Osteoblast (primary cell): ENCODE data around the gene SSRP1. TPM values are rescaled to one million over a fixed set of nuclear protein-coding genes. Genes with fewer than 3 reads are reported as not detected.

Experiments used
- DNase-seq: peaks from one replicate; pipeline ENCODE4 v3.0.0; 2011; ENCODE audit warnings: low spot score, mixed read lengths; ENCODE audit not compliant: insufficient read length; ENCODE audit errors: missing footprints
- H2AFZ ChIP-seq: 2 replicates; pipeline ENCODE4 v1.6.0; 2011; ENCODE audit warnings: mild to moderate bottlenecking, low read length
- H3K27ac ChIP-seq: 2 replicates; pipeline ENCODE4 v1.5.1; 2011; ENCODE audit warnings: mild to moderate bottlenecking, low read depth, low read length, moderate library complexity
- H3K27me3 ChIP-seq: 2 replicates; pipeline ENCODE4 v1.6.0; 2012; ENCODE audit warnings: mild to moderate bottlenecking, control low read depth, inconsistent platforms, low read length, moderate library complexity; ENCODE audit not compliant: insufficient read depth
- H3K36me3 ChIP-seq: 2 replicates; pipeline ENCODE4 v1.5.1; 2011; ENCODE audit warnings: mild to moderate bottlenecking, low read length, control low read depth, moderate library complexity; ENCODE audit not compliant: insufficient read depth
- H3K4me1 ChIP-seq: 2 replicates; pipeline ENCODE4 v1.5.1; 2011; ENCODE audit warnings: mild to moderate bottlenecking, low read length, control low read depth, moderate library complexity; ENCODE audit not compliant: insufficient read depth
- H3K4me2 ChIP-seq: 2 replicates; pipeline ENCODE4 v1.6.0; 2011; ENCODE audit warnings: mild to moderate bottlenecking, low read length; ENCODE audit not compliant: insufficient read depth
- H3K4me3 ChIP-seq: fragments of 200-600 bp; sonication (generic); 3 replicates; pipeline ENCODE4 v1.5.1; 2012; ENCODE audit warnings: mild to moderate bottlenecking, low read length, inconsistent platforms; ENCODE audit not compliant: insufficient read depth
- H3K79me2 ChIP-seq: 2 replicates; pipeline ENCODE4 v1.6.0; 2012; ENCODE audit warnings: mild to moderate bottlenecking, low read length, control low read depth, inconsistent platforms; ENCODE audit not compliant: insufficient read depth
- H3K9me3 ChIP-seq: 2 replicates; pipeline ENCODE4 v1.5.1; 2011; ENCODE audit warnings: low read depth, low read length, control low read depth
- H4K20me1 ChIP-seq: 2 replicates; pipeline ENCODE4 v1.6.0; 2012; ENCODE audit warnings: mild to moderate bottlenecking, low read length, control low read depth; ENCODE audit not compliant: insufficient read depth
- total RNA-seq: library from RNA; depleted of rRNA; stranded (reverse); fragments of >200 nt; gene quantifications from 2 replicates; pipeline ENCODE4 v1.2.3, GENCODE V29; 2012
- TF ChIP-seq, protein P1 (sequence below): IDR thresholded peaks from 2 replicates; pipeline ENCODE4 v1.5.1; 2011; ENCODE audit warnings: mild to moderate bottlenecking, low read depth, low read length, moderate library complexity; ENCODE audit errors: extremely low read depth

Gene SSRP1
- total RNA-seq, 1 donor = 55.4 TPM

DNA sequence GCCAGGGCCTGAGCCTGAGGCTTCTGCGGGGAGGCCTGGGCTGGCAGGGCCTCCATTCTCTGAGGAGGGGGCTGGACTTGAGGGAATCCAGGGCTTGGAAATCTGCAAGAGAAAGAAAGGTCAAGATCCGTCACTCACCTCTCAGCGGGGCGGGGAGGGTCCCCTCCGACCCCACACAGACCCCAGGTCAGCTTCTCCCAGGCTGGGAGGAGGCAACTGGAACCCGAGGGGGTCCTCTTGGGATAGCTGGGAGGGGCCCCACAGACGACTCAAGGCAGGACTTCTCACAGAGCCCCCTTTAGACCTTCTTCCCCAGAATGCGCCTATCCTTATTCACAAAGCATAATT lies 21.9 kb downstream of the SSRP1 start:
- TF ChIP-seq, protein P1, sequence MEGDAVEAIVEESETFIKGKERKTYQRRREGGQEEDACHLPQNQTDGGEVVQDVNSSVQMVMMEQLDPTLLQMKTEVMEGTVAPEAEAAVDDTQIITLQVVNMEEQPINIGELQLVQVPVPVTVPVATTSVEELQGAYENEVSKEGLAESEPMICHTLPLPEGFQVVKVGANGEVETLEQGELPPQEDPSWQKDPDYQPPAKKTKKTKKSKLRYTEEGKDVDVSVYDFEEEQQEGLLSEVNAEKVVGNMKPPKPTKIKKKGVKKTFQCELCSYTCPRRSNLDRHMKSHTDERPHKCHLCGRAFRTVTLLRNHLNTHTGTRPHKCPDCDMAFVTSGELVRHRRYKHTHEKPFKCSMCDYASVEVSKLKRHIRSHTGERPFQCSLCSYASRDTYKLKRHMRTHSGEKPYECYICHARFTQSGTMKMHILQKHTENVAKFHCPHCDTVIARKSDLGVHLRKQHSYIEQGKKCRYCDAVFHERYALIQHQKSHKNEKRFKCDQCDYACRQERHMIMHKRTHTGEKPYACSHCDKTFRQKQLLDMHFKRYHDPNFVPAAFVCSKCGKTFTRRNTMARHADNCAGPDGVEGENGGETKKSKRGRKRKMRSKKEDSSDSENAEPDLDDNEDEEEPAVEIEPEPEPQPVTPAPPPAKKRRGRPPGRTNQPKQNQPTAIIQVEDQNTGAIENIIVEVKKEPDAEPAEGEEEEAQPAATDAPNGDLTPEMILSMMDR = no peak
- Histone ChIP-seq H3K9me3 (no peaks in the 10 kb centered on the region), H3K36me3 (peaks cover 88% of the 10 kb centered on the region), H2AFZ (no peak overlapping the region), H3K27ac (no peak overlapping the region), H3K4me1 (peaks cover 25% of the 10 kb centered on the region), H3K27me3 (no peaks in the 10 kb centered on the region), H4K20me1 (peaks cover 64% of the 10 kb centered on the region), H3K4me3 (no peak overlapping the region), H3K79me2 (peaks cover 62% of the 10 kb centered on the region), H3K4me2 (no peak overlapping the region)
- peak; percentile 15 for DNase-seq

DNA sequence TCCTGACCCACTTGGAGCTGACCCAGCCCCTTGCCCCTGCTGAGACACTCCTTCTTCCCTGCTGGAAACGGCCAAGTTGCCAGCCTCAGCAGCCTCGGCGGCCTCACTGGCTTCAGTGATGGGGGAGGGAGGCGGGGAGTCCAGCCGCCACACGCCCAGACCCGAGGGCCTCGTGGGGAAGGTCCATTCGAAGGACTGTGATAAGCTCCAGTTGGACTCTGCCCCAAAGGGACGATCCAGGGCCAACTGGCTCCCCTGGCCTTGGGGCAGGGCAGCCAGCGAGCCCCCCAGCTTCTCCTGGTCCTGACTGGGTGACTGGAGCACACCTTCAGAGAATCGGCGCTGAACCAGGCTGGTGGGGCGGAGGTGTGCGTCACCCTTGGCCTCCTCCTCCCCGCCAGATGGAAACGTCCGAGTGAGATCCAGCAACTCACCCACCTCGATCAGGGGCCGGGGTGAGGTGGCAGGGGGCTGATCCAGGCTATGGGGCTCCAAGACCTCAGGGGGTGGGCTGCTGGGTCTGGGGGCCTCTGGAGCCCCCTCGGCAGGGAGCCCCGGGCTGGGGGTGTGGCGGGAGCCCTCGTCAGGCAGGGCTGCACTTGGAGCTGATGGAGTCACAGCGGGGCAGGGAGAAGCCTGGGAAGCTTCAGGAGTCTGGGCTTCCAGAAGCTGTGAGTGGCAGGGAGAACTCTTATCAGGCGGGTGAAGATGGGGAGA lies 22.5 kb downstream of the SSRP1 start:
- peaks cover 24% of the 10 kb centered on the region for H3K4me1 ChIP-seq
- peaks cover 88% of the 10 kb centered on the region for H3K36me3 ChIP-seq
- no peaks in the 10 kb centered on the region for H3K27me3 ChIP-seq
- TF ChIP-seq, protein P1 = no peak
- H4K20me1 ChIP-seq = peaks cover 65% of the 10 kb centered on the region
- H3K4me2 ChIP-seq = no peak overlapping the region
- H3K9me3 ChIP-seq = no peaks in the 10 kb centered on the region
- H3K79me2 ChIP-seq = peaks cover 63% of the 10 kb centered on the region
- H3K27ac ChIP-seq = no peak overlapping the region
- no peak overlapping the region for H2AFZ ChIP-seq
- no peak overlapping the region for H3K4me3 ChIP-seq
- DNase-seq = peak; percentile 64

DNA sequence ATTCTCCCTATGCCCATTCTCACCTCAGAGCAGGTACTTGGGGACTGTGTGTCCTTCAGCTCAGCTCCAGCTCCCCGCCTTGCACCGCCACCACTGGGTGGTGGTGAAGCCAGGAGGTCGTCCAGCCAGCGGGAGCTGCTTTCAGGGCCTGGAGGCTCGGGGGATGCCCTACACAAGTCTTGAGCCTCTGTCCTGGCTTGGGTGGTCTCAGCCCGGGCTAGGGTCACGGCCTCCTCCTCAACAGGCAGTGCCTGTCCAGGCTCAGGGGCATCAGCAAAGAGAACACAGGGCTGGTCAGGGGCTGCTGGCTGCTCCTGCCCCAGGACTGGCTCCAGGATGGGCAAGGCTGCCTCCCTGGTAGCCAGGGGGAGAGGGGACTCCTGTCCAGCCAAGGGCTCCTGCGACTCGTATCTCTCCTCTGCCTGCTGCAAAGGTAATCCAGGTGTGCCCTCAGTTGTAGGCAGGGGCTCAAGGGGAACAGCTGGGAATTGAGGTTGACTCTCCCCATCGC lies 23.1 kb downstream of the SSRP1 start:
- TF ChIP-seq, protein P1 = no peak
- H3K27ac ChIP-seq = no peak overlapping the region
- H3K36me3 ChIP-seq = peaks cover 88% of the 10 kb centered on the region
- H2AFZ ChIP-seq = no peak overlapping the region
- H3K4me3 ChIP-seq = no peak overlapping the region
- no peak overlapping the region for H3K4me2 ChIP-seq
- peaks cover 21% of the 10 kb centered on the region for H3K4me1 ChIP-seq
- no peaks in the 10 kb centered on the region for H3K27me3 ChIP-seq
- H4K20me1 ChIP-seq = peaks cover 65% of the 10 kb centered on the region
- H3K79me2 ChIP-seq = peaks cover 63% of the 10 kb centered on the region
- H3K9me3 ChIP-seq = no peaks in the 10 kb centered on the region
- peak; percentile 75 for DNase-seq

DNA sequence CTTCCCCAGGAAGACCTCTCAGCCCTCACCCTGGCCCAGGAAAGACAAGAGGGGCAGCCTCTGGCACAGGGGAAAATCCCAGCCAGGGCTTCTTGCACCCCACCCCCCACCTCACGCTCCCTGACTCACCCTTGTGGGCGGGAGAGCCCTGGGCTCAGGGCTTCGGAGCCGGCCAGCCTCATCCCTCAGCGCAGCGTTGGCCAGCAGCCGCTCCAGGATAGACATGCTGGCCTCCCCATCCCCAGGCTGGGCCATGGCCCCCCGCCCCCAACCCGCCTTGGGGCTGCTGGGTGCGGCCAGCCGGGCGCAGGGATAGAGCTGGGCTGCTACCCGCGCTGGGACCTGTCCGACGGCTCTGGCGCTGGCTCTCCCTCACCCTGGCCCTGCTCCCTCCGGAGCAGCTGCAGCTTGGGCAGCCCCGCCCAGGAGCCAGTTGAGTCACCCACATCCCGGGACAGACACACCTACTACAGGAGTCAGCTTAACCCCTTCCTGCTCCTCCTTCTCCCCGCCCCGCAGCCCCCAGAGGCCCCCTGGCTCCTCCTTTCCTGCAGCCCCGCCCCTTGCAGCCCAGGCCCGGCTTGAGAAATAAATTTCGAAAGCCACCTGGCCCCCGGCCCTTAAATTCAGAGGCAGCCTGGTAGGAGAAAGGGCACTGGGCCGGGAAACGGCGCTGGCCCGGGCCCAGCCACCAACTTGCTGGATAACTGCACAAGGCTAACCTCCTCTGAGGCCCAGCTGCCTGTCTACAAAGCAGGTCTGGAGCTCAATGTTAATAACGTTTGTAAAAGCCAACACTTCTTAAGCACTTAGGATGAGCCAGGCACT lies 24.4 kb downstream of the SSRP1 start:
- DNase-seq = peak; percentile 100
- Histone ChIP-seq H3K79me2 (peaks cover 62% of the 10 kb centered on the region), H3K27me3 (no peaks in the 10 kb centered on the region), H3K27ac (peak overlapping the region; percentile 87), H3K4me1 (peaks cover 23% of the 10 kb centered on the region), H3K4me3 (peak overlapping the region; percentile 70), H3K9me3 (no peaks in the 10 kb centered on the region), H2AFZ (peak overlapping the region; percentile 9), H3K36me3 (peaks cover 81% of the 10 kb centered on the region), H3K4me2 (peak overlapping the region; percentile 91), H4K20me1 (peaks cover 65% of the 10 kb centered on the region)
- TF ChIP-seq, protein P1 = no peak
